BJ (cell line): Measurements from ENCODE around the gene EDIL3. TPM values are rescaled to one million over a fixed set of nuclear protein-coding genes. Genes with fewer than 3 reads are reported as not detected.
"Not testable (repeated sequence)": the region's sequence is repeated elsewhere in the genome, so short reads cannot be mapped to it uniquely, and the experiment has no call there.

Source experiments
- CTCF ChIA-PET: fragments of 350-600 bp; formaldehyde crosslinking; extraction: SDS; loops from one replicate; lab custom pipeline; 2021; ENCODE audit warnings: antibody characterized with exemption, inconsistent platforms; lab: Yijun Ruan, JAX
- POLR2A ChIA-PET: fragments of 300-600 bp; sonication (Branson Sonifier 250); formaldehyde crosslinking; extraction: SDS; loops from one replicate; lab custom pipeline; 2021; ENCODE audit warnings: antibody characterized with exemption; lab: Charles Lee
- DNase-seq: peaks from one replicate; pipeline ENCODE4 v3.0.0-alpha.2; 2011; ENCODE audit warnings: low read depth
- H3K27me3 ChIP-seq: 2 replicates; pipeline ENCODE4 v1.6.0; 2011; ENCODE audit warnings: low read length; ENCODE audit not compliant: control insufficient read depth, insufficient read depth
- H3K36me3 ChIP-seq: 2 replicates; pipeline ENCODE4 v1.5.1; 2011; ENCODE audit warnings: low read length; ENCODE audit not compliant: control insufficient read depth, insufficient read depth
- H3K4me3 ChIP-seq: 2 replicates; pipeline ENCODE4 v1.5.1; 2011; ENCODE audit warnings: low read depth, mild to moderate bottlenecking, control low read depth, low read length
- CTCF ChIP-seq: IDR thresholded peaks from 2 replicates; pipeline ENCODE4 v1.5.1; 2011; ENCODE audit warnings: low read depth, mild to moderate bottlenecking, control low read depth, inconsistent platforms, low read length, moderate library complexity; ENCODE audit not compliant: insufficient read depth
- polyA plus RNA-seq: library from polyadenylated mRNA; depleted of rRNA; stranded (reverse); fragments of >200 nt; gene quantifications from 2 replicates; pipeline ENCODE4 v1.2.3, GENCODE V29; 2011

The EDIL3 gene
- polyA plus RNA-seq, 1 experiment: 8.4 TPM

GRCh38 chr5:84303315-84303714, 81.4 kb downstream of the EDIL3 start:
- POLR2A ChIA-PET: no interaction called here
- Histone ChIP-seq H3K36me3 (no peaks in the 10 kb centered on the region), H3K27me3 (no peaks in the 10 kb centered on the region), H3K4me3 (no peak overlapping the region)
- TF ChIP-seq CTCF: no peak
- CTCF ChIA-PET: interaction anchor here (1.0 kb wide), 1 partner anchor 14 kb away, joined by 3 read pairs; no protein-coding TSS in a partner anchor
- DNase-seq: no peak

GRCh38 chr5:84301535-84301934, 83.1 kb downstream of the EDIL3 start:
- H3K27me3 ChIP-seq: no peaks in the 10 kb centered on the region
- ChIA-PET POLR2A (no interaction called here), CTCF (no interaction called here)
- no peak for DNase-seq
- no peak overlapping the region for H3K4me3 ChIP-seq
- no peak for TF ChIP-seq CTCF
- no peaks in the 10 kb centered on the region for H3K36me3 ChIP-seq

- H3K36me3 ChIP-seq: no peaks in the 10 kb centered on the region
- DNase-seq: no peak
- TF ChIP-seq CTCF: no peak
- ChIA-PET POLR2A (no interaction called here), CTCF (no interaction called here)
- no peaks in the 10 kb centered on the region for H3K27me3 ChIP-seq
- H3K4me3 ChIP-seq: no peak overlapping the region
Measured at GRCh38 chr5:84299959-84300358, 84.7 kb downstream of the EDIL3 start.

GRCh38 chr5:84298628-84299027, 86.1 kb downstream of the EDIL3 start:
- no peak for DNase-seq
- CTCF ChIA-PET: no interaction called here
- Histone ChIP-seq H3K4me3 (no peak overlapping the region), H3K27me3 (no peaks in the 10 kb centered on the region), H3K36me3 (no peaks in the 10 kb centered on the region)
- POLR2A ChIA-PET: no interaction called here
- no peak for TF ChIP-seq CTCF

GRCh38 chr5:84297641-84298040, 87.0 kb downstream of the EDIL3 start:
- CTCF ChIA-PET, DNase-seq, H3K27me3 ChIP-seq, POLR2A ChIA-PET, H3K36me3 ChIP-seq, H3K4me3 ChIP-seq: not testable (repeated sequence)
